Neural cell (in vitro differentiated cells): Measurements from ENCODE around the gene ANKRD52.

Experiments used
- CTCF ChIP-seq: fragments of 450-650 bp; IDR thresholded peaks from 2 replicates; pipeline ENCODE4 v1.5.1; 2014; ENCODE audit warnings: antibody characterized with exemption, mild to moderate bottlenecking, moderate library complexity; ENCODE audit not compliant: poor library complexity, severe bottlenecking
- EZH2 ChIP-seq: fragments of 200-600, 300-800 bp; shearing (Covaris generic), sonication (generic); IDR thresholded peaks from 2 replicates; pipeline ENCODE4 v1.6.1; 2014; ENCODE audit warnings: antibody characterized with exemption, low read length, borderline replicate concordance, mild to moderate bottlenecking; ENCODE audit not compliant: insufficient read depth, poor library complexity, severe bottlenecking
- MXI1 ChIP-seq: fragments of 450-650 bp; conservative IDR thresholded peaks from 2 replicates; pipeline ENCODE4 v1.6.1; 2014; ENCODE audit warnings: antibody characterized with exemption, mild to moderate bottlenecking; ENCODE audit not compliant: poor library complexity, severe bottlenecking
- POLR2AphosphoS5 ChIP-seq: IDR thresholded peaks from 2 replicates; pipeline ENCODE4 v1.6.1; 2012
- RAD21 ChIP-seq: fragments of 450-650 bp; conservative IDR thresholded peaks from 2 replicates; pipeline ENCODE4 v1.6.1; 2014; ENCODE audit warnings: antibody characterized with exemption, mild to moderate bottlenecking, moderate library complexity
- TAF1 ChIP-seq: IDR thresholded peaks from 2 replicates; pipeline ENCODE4 v1.6.1; 2012; ENCODE audit warnings: low read depth
- TF ChIP-seq, protein P1 (sequence below): IDR thresholded peaks from 2 replicates; pipeline ENCODE4 v1.6.1; 2012; ENCODE audit warnings: borderline replicate concordance

- TF ChIP-seq POLR2AphosphoS5, result peak; percentile 58
- no peak for TF ChIP-seq CTCF
- no peak for TF ChIP-seq EZH2
- TF ChIP-seq TAF1, result no peak
- no peak for TF ChIP-seq RAD21
- TF ChIP-seq, protein P1, sequence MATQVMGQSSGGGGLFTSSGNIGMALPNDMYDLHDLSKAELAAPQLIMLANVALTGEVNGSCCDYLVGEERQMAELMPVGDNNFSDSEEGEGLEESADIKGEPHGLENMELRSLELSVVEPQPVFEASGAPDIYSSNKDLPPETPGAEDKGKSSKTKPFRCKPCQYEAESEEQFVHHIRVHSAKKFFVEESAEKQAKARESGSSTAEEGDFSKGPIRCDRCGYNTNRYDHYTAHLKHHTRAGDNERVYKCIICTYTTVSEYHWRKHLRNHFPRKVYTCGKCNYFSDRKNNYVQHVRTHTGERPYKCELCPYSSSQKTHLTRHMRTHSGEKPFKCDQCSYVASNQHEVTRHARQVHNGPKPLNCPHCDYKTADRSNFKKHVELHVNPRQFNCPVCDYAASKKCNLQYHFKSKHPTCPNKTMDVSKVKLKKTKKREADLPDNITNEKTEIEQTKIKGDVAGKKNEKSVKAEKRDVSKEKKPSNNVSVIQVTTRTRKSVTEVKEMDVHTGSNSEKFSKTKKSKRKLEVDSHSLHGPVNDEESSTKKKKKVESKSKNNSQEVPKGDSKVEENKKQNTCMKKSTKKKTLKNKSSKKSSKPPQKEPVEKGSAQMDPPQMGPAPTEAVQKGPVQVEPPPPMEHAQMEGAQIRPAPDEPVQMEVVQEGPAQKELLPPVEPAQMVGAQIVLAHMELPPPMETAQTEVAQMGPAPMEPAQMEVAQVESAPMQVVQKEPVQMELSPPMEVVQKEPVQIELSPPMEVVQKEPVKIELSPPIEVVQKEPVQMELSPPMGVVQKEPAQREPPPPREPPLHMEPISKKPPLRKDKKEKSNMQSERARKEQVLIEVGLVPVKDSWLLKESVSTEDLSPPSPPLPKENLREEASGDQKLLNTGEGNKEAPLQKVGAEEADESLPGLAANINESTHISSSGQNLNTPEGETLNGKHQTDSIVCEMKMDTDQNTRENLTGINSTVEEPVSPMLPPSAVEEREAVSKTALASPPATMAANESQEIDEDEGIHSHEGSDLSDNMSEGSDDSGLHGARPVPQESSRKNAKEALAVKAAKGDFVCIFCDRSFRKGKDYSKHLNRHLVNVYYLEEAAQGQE, result no peak
- TF ChIP-seq MXI1, result peak; percentile 75
Measured at GRCh38 chr12:56189918-56190694, 68.1 kb downstream of the ANKRD52 start.
